ENCODE results near the gene OTUB1.

Gene OTUB1

GRCh38 chr11:64023712-64024710, 37.8 kb downstream of the OTUB1 start:
- no peak overlapping the region for H3K27ac ChIP-seq
- TF ChIP-seq, protein P1, sequence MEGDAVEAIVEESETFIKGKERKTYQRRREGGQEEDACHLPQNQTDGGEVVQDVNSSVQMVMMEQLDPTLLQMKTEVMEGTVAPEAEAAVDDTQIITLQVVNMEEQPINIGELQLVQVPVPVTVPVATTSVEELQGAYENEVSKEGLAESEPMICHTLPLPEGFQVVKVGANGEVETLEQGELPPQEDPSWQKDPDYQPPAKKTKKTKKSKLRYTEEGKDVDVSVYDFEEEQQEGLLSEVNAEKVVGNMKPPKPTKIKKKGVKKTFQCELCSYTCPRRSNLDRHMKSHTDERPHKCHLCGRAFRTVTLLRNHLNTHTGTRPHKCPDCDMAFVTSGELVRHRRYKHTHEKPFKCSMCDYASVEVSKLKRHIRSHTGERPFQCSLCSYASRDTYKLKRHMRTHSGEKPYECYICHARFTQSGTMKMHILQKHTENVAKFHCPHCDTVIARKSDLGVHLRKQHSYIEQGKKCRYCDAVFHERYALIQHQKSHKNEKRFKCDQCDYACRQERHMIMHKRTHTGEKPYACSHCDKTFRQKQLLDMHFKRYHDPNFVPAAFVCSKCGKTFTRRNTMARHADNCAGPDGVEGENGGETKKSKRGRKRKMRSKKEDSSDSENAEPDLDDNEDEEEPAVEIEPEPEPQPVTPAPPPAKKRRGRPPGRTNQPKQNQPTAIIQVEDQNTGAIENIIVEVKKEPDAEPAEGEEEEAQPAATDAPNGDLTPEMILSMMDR (conservative IDR thresholded peaks at IDR 0.05): no peak
- TF ChIP-seq ZFX (IDR thresholded peaks at IDR 0.05): no peak

- H3K27ac ChIP-seq: no peak overlapping the region
- TF ChIP-seq, protein P1 (conservative IDR thresholded peaks at IDR 0.05): no peak
- TF ChIP-seq ZFX (IDR thresholded peaks at IDR 0.05): no peak
Measured at GRCh38 chr11:64025205-64025604, 39.0 kb downstream of the OTUB1 start.

GRCh38 chr11:64026575-64027205, 40.5 kb downstream of the OTUB1 start:
- H3K27ac ChIP-seq: no peak overlapping the region
- TF ChIP-seq, protein P1 (conservative IDR thresholded peaks at IDR 0.05): no peak
- TF ChIP-seq ZFX (IDR thresholded peaks at IDR 0.05): no peak

DNA sequence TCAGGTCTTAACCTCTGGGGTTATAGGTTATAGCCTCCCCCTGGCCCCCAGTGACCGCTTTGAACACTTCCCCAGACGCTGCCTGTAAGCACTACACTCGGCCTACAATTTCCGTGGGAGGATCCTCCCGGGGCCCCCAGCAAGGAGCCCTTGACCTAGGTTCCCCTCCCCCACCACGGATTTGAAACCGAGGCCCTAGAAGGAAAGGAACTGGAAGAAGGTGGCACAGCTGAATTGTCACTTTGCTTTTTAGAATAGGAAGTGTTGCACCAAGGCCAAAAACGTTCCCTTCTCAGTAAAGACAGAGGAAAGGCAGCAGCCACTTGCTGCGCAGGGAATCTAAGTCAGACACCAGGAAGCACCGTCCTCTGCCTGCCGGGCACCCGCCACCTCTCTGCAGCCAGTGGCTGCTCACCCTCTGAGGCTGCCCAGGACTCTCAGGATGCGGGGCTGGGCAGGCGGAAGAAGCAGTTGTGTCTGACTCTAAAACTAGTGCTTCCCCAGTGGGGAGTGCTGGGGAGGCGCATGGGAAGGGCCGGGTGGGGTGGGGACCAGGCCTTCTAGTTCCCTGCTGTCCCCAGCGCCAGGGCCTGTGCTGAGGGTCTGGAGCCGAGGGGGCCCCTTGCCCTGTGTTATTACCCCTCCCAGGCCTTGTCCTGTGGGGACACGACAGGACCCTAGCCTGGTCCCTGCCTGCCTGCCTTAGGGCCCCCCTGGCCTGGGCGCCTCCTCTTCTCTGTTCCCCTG, 41.6 kb downstream of the OTUB1 start:
- no peak for TF ChIP-seq ZFX (IDR thresholded peaks at IDR 0.05)
- TF ChIP-seq, protein P1 (conservative IDR thresholded peaks at IDR 0.05): no peak
- no peak overlapping the region for H3K27ac ChIP-seq

GRCh38 chr11:64028398-64029115, 42.3 kb downstream of the OTUB1 start:
- TF ChIP-seq ZFX (IDR thresholded peaks at IDR 0.05): no peak
- TF ChIP-seq, protein P1 (conservative IDR thresholded peaks at IDR 0.05): no peak

GRCh38 chr11:64029773-64030172, 43.5 kb downstream of the OTUB1 start:
- TF ChIP-seq ZFX (IDR thresholded peaks at IDR 0.05): no peak
- TF ChIP-seq, protein P1 (conservative IDR thresholded peaks at IDR 0.05): no peak
- no peak overlapping the region for H3K27ac ChIP-seq

More at GRCh38 chr11:64028398-64029115, 42.3 kb downstream of the OTUB1 start:
- H3K27ac ChIP-seq: no peak overlapping the region

Measured in C4-2B (cell line).